ENCODE results near the gene COX7B.

COX7B gene

DNA sequence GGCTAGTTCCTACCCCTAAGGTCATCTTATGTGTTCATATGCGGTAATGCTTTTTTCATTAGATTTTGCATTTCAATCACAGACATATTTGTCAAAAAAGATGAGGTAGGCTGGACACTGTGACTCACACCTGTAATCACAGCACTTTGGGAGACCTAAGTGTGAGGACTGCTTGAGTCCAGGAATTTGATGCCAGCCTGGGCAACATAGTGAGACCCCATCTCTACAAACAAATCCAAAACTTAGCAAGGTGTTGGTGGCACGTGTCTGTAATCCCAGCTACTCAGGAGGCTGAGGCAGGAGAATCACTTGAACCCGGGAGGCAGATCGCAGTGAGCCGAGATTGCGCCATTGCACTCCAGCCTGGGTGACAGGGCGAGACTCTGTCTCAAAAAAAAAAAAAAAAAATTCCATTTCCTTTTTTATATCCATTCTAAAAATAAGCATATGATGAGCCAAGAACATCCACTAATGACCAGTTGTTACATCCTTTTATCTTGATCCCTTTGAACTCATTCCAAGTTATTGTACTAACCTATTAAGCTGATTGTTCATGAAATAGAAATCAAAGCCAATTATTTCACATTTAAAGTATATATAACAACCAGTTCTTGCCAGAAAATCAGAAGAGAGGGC lies 46.8 kb downstream of the COX7B start:
- no peak for DNase-seq (ENCODE audit: low spot score)

DNA sequence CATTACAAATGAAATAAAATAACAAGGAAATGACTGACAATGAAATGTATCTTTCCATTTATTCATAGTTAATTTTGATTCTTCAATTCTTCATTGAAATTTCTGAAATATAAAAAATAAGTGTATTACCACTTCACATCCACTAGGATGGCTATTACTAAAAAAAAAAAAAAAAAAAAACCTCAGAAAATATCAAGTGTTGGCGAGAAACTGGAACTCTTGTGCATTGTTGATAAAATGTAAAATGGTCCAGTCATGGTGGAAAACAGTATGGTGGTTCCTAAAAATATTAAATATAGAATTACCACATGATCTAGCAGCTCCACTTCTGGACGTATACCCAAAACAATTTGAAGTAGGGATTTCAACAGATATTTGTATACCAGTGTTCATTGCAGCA lies 47.3 kb downstream of the COX7B start:
- no peak for DNase-seq (ENCODE audit: low spot score)

DNA sequence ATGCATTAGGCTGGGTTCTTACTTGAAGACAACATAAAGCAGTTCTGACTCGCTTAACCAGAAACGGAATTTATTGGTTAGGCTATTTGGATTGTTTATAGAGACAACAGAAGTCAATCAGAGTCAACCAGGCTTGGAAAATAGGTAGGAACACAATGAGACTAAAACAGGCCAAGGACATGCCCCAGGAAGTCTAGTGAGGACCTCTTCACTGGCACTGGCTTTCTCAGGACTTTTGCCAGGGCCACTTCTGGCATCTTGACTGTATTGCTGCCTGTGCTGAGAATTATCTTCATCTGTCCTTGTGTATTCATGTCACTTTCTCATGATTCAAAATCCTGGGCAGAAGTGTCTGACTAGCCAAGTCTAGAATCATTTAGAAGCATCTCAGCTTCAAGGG lies 50.6 kb downstream of the COX7B start:
- no peak for DNase-seq (ENCODE audit: low spot score)

DNA sequence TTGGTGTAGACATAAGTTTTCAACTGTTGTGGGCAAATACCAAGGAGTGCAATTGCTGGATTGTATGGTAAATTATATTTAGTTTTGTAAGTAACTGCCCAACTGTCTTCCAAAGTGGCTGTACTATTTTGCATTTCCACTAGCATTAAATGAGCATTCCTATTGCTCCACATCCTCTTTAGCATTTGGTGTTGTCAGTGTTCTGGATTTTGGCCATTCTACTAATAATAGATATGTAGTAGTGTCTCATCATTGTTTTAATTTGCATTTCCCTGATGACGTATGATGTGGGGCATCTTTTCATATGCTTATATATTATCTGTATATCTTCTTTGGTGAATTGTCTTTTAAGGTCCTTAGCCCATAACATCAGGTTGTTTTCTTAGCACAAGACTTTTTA lies 52.9 kb downstream of the COX7B start:
- DNase-seq (ENCODE audit: low spot score): no peak

DNA sequence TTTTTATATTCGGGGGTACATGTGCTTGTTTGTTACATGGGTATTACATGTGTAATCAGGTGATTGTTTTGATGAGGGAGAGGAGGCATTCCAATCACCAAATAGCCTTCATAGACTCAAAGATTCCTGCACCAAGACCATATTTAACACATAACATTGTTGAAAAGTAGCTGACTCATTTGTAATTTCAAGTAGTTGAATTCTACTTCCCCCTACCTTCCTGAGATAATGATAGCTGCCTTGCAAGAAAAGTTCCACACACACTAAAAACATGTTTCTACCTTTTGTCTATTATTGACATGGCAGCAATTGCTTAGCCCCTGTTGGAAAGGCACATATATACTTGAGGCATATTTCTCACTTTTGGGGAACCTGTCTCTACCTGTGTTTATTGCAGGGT lies 54.0 kb downstream of the COX7B start:
- no peak for DNase-seq (ENCODE audit: low spot score)

- no peak for DNase-seq (ENCODE audit: low spot score)
Observed at GRCh38 chrX:77953708-77954107, 54.4 kb downstream of the COX7B start.

Measured in CD4-positive, alpha-beta T cell treated with Interleukin-6 at 100 ng/mL for 8 hours (primary cell).